Activated CD8-positive, alpha-beta memory T cell treated with anti-CD3 and anti-CD28 coated beads, Interleukin-2, amount 50 U/mL, for 24 hours (primary cell): ENCODE measurements around the gene KDM6B.

Experiments
- DNase-seq: peaks from one replicate; pipeline ENCODE4 v3.0.0-alpha.2; 2020; ENCODE audit errors: extremely low read depth

KDM6B gene

DNA sequence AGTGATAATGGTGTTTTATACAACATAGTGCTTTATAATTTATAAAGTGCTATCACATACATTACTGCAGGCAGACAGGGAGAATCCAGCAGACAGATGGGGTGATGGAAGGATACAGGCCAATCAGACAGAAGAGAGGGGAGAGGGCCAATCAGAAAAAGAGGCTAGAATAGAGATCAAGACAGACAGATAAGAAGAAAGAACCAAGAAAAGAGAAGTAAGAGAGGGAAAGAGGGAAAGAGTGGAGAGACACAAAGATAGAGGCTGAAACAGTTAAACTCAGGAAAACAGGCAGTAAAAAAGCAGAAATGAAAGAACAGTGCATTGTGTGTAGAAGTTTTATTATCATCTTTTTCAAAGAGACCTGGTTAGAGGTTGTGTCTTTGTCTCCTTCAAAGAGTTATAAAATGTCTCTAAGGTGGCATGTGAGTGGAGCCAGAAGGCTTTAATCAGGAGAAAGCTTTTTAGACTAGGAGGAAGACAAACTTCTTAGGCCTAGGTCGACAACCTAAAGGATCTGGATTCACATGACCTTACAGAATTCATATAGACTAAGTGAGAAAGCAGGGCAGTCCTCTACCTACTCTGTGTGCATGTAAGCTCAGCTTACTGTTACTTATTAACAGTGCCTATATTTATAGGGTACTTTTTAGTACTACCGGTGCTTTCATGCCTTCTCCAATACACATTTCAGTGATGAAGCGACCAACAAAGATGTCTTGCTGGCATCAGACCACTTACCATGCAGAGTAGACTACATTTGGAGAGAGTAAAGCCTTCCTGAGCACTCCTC lies 46.3 kb downstream of the KDM6B start:
- no peak for DNase-seq

DNA sequence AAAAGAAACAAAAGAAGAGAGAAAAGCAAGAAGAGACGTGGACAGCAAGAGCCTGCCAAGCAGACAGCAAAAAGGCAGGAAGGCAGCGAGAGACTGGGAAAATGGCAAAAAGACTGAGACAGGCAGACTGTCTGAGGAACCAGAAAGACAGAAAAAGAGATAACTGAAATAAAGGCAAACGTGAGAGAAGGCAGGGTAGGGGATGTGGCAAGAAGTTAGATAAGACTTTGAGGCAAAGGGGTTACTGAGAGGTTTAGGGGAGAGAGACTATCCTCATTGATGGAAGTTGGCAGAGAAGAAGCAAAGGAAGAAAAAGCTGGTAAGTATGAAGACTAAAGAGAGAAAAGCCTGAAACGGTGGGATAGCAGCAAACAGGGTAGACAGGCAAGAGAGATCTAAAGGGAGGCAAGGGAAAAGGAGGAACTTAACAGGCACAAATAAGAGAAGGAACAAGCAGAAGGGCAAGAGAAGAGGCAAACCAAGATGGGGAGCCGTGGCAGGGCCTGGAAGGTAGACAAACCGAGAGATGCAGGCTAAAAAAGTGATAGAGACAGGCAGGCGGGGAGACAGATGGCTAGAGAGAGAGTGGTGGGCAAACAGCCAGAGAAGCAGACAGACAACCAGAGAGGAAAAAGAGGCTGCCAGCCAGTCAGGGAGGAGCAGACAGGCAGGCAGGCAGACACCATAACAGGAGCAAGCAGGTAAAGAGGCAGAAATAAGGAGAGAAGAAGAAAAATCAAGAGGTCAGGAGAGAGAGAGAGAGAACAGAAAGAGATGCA lies 47.4 kb downstream of the KDM6B start:
- DNase-seq: no peak

DNA sequence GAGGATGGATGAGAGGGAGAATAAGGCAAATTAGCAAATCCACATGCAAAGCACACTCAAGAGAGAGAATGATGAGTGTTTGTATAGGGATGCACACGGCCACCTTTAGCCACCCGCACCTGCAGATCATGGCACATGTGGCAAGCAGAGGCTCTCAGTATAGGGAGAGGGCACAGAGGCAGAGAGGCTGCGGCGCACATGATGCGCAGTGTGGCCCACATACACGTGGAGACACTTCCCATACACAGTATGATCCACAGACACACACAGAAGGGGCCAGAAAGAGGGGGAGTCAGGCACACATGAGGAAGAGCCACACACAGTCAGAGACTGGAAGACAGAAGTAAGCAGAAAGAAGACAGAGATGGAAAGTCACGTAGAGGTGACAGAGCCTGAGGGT lies 48.1 kb downstream of the KDM6B start:
- no peak for DNase-seq

- no peak for DNase-seq
These were observed 48.6 kb downstream of the KDM6B start for GRCh38 chr17:7882629-7883028.
